Measurements from ENCODE around the gene CYP4F3. TPM values are rescaled to one million over a fixed set of nuclear protein-coding genes. Genes with fewer than 3 reads are reported as not detected.

CYP4F3 gene
- total RNA-seq, 1 experiment from 2014 or later = 57.6 TPM

GRCh38 chr19:15612342-15612741, 28.4 kb upstream of the CYP4F3 start:
- H3F3A ChIP-seq (ENCODE audit: insufficient read depth, low read depth) = peaks cover 6% of the 10 kb centered on the region; the same call in 1 of the 2 replicates
- ChIA-PET CTCF (no interaction called here), POLR2A (ENCODE audit: unreplicated experiment) (no interaction called here)
- H3K27me3 ChIP-seq (ENCODE audit: insufficient read depth, low read depth) = no peaks in the 10 kb centered on the region
- H3K4me1 ChIP-seq (replicated peaks; ENCODE audit: insufficient read depth) = peaks cover 30% of the 10 kb centered on the region
- TF ChIP-seq CTCF (conservative IDR thresholded peaks at IDR 0.05) (no peak), EZH2 (IDR thresholded peaks at IDR 0.05; ENCODE audit: low read depth) (no peak)
- no peaks in the 10 kb centered on the region for H3K79me2 ChIP-seq (ENCODE audit: low read depth)
- no TSS peak for BruUV-seq (replicated peaks)
- no peaks in the 10 kb centered on the region for H4K20me1 ChIP-seq (ENCODE audit: insufficient read depth)
- H3K36me3 ChIP-seq (ENCODE audit: low read depth) = no peaks in the 10 kb centered on the region
- no peak overlapping the region for H2AFZ ChIP-seq
- no peaks in the 10 kb centered on the region for H3K9me2 ChIP-seq (ENCODE audit: insufficient read depth)
- no peak overlapping the region for H3K27ac ChIP-seq
- H3K4me3 ChIP-seq = no peak overlapping the region
- H3K4me2 ChIP-seq = peak overlapping the region; percentile 30
- intact Hi-C loops (cut with micrococcal nuclease; ENCODE audit: unreplicated experiment) = no loop called here
- no peaks in the 10 kb centered on the region for H3K9me3 ChIP-seq (ENCODE audit: insufficient read depth, low read depth)
- DNase-seq = peak in 1 of 2 experiments; percentile 56

- no peak overlapping the region for H3K27ac ChIP-seq
- ChIA-PET POLR2A (ENCODE audit: unreplicated experiment) (no interaction called here), CTCF (no interaction called here)
- peaks cover 6% of the 10 kb centered on the region; the same call in 1 of the 2 replicates for H3F3A ChIP-seq (ENCODE audit: insufficient read depth, low read depth)
- H3K4me1 ChIP-seq (replicated peaks; ENCODE audit: insufficient read depth) = peaks cover 30% of the 10 kb centered on the region
- H3K4me2 ChIP-seq = no peak overlapping the region
- no peaks in the 10 kb centered on the region for H3K9me2 ChIP-seq (ENCODE audit: insufficient read depth)
- no peak overlapping the region for H3K4me3 ChIP-seq
- DNase-seq = no peak
- no TSS peak for BruUV-seq (replicated peaks)
- TF ChIP-seq EZH2 (IDR thresholded peaks at IDR 0.05; ENCODE audit: low read depth) (no peak), CTCF (conservative IDR thresholded peaks at IDR 0.05) (no peak)
- no peaks in the 10 kb centered on the region for H3K9me3 ChIP-seq (ENCODE audit: insufficient read depth, low read depth)
- H2AFZ ChIP-seq = no peak overlapping the region
- intact Hi-C loops (cut with micrococcal nuclease; ENCODE audit: unreplicated experiment) = no loop called here
- no peaks in the 10 kb centered on the region for H3K27me3 ChIP-seq (ENCODE audit: insufficient read depth, low read depth)
- H3K36me3 ChIP-seq (ENCODE audit: low read depth) = no peaks in the 10 kb centered on the region
- H4K20me1 ChIP-seq (ENCODE audit: insufficient read depth) = no peaks in the 10 kb centered on the region
- no peaks in the 10 kb centered on the region for H3K79me2 ChIP-seq (ENCODE audit: low read depth)
Measured at GRCh38 chr19:15613338-15613737, 27.4 kb upstream of the CYP4F3 start.

GRCh38 chr19:15614507-15615379, 26.0 kb upstream of the CYP4F3 start, which contains the start of gene CYP4F8:
Gene CYP4F8 (plus strand): TSS chr19:15615218. CDS start chr19:15615617, 399 bp downstream.
- TF ChIP-seq EZH2 (IDR thresholded peaks at IDR 0.05; ENCODE audit: low read depth) (no peak), CTCF (conservative IDR thresholded peaks at IDR 0.05) (no peak)
- Histone ChIP-seq H2AFZ (no peak within 1 kb of the TSS), H3K4me1 (replicated peaks; ENCODE audit: insufficient read depth) (peaks cover 30% of the 10 kb centered on the region), H3K9me3 (ENCODE audit: insufficient read depth, low read depth) (no peaks in the 10 kb centered on the region), H3K79me2 (ENCODE audit: low read depth) (no peaks in the 10 kb centered on the region), H3K4me3 (no peak within 1 kb of the TSS), H3F3A (ENCODE audit: insufficient read depth, low read depth) (peaks cover 6% of the 10 kb centered on the region; the same call in 1 of the 2 replicates), H3K9me2 (ENCODE audit: insufficient read depth) (no peaks in the 10 kb centered on the region), H3K27me3 (ENCODE audit: insufficient read depth, low read depth) (no peaks in the 10 kb centered on the region), H3K4me2 (peak within 1 kb of the TSS; percentile 37), H3K36me3 (ENCODE audit: low read depth) (no peaks in the 10 kb centered on the region), H4K20me1 (ENCODE audit: insufficient read depth) (no peaks in the 10 kb centered on the region), H3K27ac (no peak within 1 kb of the TSS)
- BruUV-seq (replicated peaks) = no TSS peak
- CTCF ChIA-PET = no interaction called here
- peak; percentile 59 to 83 for DNase-seq
- intact Hi-C loops (cut with micrococcal nuclease; ENCODE audit: unreplicated experiment) = no loop called here
- POLR2A ChIA-PET (ENCODE audit: unreplicated experiment) = interaction anchor here (0.6 kb wide), 1 partner anchor 200 kb away, joined by 5 read pairs; no protein-coding TSS in a partner anchor

All from PC-9 (cell line).